ENCODE measurements around the gene HS2ST1.

DNA sequence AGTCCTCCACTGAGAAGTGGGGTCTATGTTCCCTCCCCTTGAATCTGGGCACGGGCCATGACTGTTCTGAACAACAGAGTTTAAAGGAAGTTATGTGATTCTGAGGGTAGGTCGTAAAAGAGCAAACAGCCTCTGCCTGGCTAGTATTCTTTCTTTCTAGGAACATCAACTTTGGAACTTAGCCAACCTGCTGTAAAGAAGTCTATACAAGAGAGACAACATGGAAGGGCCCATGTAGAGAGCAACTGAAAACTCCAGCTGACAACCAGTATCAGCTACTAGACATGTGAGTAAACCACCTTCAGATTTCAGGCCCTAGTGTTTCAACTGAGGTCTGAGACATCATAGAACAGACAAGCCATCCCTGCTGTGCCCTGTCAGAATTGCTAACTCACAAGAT is 8.0 kb upstream of the HS2ST1 start:
- TF ChIP-seq, protein P1, sequence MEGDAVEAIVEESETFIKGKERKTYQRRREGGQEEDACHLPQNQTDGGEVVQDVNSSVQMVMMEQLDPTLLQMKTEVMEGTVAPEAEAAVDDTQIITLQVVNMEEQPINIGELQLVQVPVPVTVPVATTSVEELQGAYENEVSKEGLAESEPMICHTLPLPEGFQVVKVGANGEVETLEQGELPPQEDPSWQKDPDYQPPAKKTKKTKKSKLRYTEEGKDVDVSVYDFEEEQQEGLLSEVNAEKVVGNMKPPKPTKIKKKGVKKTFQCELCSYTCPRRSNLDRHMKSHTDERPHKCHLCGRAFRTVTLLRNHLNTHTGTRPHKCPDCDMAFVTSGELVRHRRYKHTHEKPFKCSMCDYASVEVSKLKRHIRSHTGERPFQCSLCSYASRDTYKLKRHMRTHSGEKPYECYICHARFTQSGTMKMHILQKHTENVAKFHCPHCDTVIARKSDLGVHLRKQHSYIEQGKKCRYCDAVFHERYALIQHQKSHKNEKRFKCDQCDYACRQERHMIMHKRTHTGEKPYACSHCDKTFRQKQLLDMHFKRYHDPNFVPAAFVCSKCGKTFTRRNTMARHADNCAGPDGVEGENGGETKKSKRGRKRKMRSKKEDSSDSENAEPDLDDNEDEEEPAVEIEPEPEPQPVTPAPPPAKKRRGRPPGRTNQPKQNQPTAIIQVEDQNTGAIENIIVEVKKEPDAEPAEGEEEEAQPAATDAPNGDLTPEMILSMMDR (conservative IDR thresholded peaks at IDR 0.05 in 1 of 2, IDR thresholded peaks at IDR 0.05 in 1 of 2; ENCODE audit: low read depth in 1 of 2, low read length in 2 of 2) = no peak
- TF ChIP-seq EZH2 (IDR thresholded peaks at IDR 0.05; ENCODE audit: low read length, missing control alignments) = no peak
